ENCODE results near the gene GRM4. TPM values are rescaled to one million over a fixed set of nuclear protein-coding genes. Genes with fewer than 3 reads are reported as not detected.

The GRM4 gene
- total and polyA plus RNA-seq, 10 of the 15 experiments (the other 5 are each of a cell fraction or from before 2014, with no cell fraction given) = 0.01 to 0.31 (median 0.05) TPM; not detected in 2

GRCh38 chr6:33993653-33994471 lies 152.0 kb downstream of the GRM4 start:
- Histone ChIP-seq H3K79me2 (ENCODE audit: control insufficient read depth, insufficient read depth, low read length) (no peaks in the 10 kb centered on the region), H3K36me3 (ENCODE audit: control insufficient read depth in 2 of 2, insufficient read depth in 2 of 2, low read length in 1 of 2) (no peaks in the 10 kb centered on the region), H3K4me2 (ENCODE audit: control insufficient read depth, insufficient read depth) (no peak overlapping the region), H3K27me3 (replicated peaks in 1 of 2; ENCODE audit: control insufficient read depth in 2 of 2, insufficient read depth in 2 of 2, low read length in 1 of 2) (no peaks in the 10 kb centered on the region; a peak in 1 of 4 replicates), H3K9me3 (replicated peaks; ENCODE audit: control insufficient read depth, insufficient read depth, low read length) (no peaks in the 10 kb centered on the region), H3K9ac (ENCODE audit: control insufficient read depth, insufficient read depth, low read length) (no peak overlapping the region), H2AFZ (ENCODE audit: control insufficient read depth, low read depth, low read length) (no peak overlapping the region), H3K27ac (ENCODE audit: control insufficient read depth, insufficient read depth) (no peak overlapping the region), H3K4me1 (ENCODE audit: control insufficient read depth, insufficient read depth, low read length) (no peaks in the 10 kb centered on the region), H4K20me1 (ENCODE audit: control insufficient read depth, insufficient read depth) (no peaks in the 10 kb centered on the region), H3K4me3 (no peak overlapping the region)
- no peak for ATAC-seq
- TF ChIP-seq POLR2AphosphoS2 (IDR thresholded peaks at IDR 0.05; ENCODE audit: low read depth, low read length) = no peak
- TF ChIP-seq ZBTB33 (IDR thresholded peaks at IDR 0.05) = no peak
- TF ChIP-seq RFX5 (IDR thresholded peaks at IDR 0.05; ENCODE audit: low read depth, low read length) = no peak
- no peak for TF ChIP-seq MLLT1 (IDR thresholded peaks at IDR 0.05)
- no peak for TF ChIP-seq EZH2 (IDR thresholded peaks at IDR 0.05; ENCODE audit: borderline replicate concordance, control insufficient read depth, low read depth, low read length)
- TF ChIP-seq, protein P1, sequence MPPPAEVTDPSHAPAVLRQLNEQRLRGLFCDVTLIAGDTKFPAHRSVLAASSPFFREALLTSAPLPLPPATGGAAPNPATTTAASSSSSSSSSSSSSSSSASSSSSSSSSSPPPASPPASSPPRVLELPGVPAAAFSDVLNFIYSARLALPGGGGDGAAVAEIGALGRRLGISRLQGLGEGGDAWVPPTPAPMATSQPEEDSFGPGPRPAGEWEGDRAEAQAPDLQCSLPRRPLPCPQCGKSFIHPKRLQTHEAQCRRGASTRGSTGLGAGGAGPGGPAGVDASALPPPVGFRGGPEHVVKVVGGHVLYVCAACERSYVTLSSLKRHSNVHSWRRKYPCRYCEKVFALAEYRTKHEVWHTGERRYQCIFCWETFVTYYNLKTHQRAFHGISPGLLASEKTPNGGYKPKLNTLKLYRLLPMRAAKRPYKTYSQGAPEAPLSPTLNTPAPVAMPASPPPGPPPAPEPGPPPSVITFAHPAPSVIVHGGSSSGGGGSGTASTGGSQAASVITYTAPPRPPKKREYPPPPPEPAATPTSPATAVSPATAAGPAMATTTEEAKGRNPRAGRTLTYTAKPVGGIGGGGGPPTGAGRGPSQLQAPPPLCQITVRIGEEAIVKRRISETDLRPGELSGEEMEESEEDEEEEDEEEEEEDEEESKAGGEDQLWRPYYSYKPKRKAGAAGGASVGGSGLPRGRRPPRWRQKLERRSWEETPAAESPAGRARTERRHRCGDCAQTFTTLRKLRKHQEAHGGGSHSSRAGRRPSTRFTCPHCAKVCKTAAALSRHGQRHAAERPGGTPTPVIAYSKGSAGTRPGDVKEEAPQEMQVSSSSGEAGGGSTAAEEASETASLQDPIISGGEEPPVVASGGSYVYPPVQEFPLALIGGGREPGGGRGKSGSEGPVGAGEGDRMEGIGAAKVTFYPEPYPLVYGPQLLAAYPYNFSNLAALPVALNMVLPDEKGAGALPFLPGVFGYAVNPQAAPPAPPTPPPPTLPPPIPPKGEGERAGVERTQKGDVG (CRISPR knock-in tag; IDR thresholded peaks at IDR 0.05) = no peak
- TF ChIP-seq ETV6 (conservative IDR thresholded peaks at IDR 0.05 in 1 of 2, IDR thresholded peaks at IDR 0.05 in 1 of 2; ENCODE audit: borderline replicate concordance in 1 of 2, low read depth in 1 of 2) = no peak
- no peak for TF ChIP-seq RB1 (IDR thresholded peaks at IDR 0.05; ENCODE audit: borderline replicate concordance)
- no peak for TF ChIP-seq FOXM1 (IDR thresholded peaks at IDR 0.05; ENCODE audit: low read depth, low read length)
- TF ChIP-seq GABPA (IDR thresholded peaks at IDR 0.05; ENCODE audit: low read depth) = no peak
- in situ Hi-C loops (cut with MboI) (no loop called here), intact Hi-C loops (cut with micrococcal nuclease; ENCODE audit: unreplicated experiment) (no loop called here)
- SMC1A ChIA-PET (ENCODE audit: uncharacterized antibody, unreplicated experiment) = no interaction called here
- RAD21 ChIA-PET (ENCODE audit: unreplicated experiment) = no interaction called here
- CTCF ChIA-PET = no interaction called here
- BruUV-seq (replicated peaks) = no TSS peak
- 34% methylated on average over 19 of the region's 21 CpGs for WGBS (ENCODE audit: insufficient coverage, insufficient replicate concordance, low lambda C conversion rate, missing lambda C conversion rate)
- no peak for DNase-seq (ENCODE audit: low read depth, low spot score)
- FAIRE-seq = no peak
- POLR2A ChIA-PET = no interaction called here

Data from GM12878 (cell line).